ENCODE results near the gene PPFIA3. TPM values are rescaled to one million over a fixed set of nuclear protein-coding genes. Genes with fewer than 3 reads are reported as not detected.

Gene PPFIA3
- total RNA-seq, 1 experiment from 2014 or later = 19.1 TPM

DNA sequence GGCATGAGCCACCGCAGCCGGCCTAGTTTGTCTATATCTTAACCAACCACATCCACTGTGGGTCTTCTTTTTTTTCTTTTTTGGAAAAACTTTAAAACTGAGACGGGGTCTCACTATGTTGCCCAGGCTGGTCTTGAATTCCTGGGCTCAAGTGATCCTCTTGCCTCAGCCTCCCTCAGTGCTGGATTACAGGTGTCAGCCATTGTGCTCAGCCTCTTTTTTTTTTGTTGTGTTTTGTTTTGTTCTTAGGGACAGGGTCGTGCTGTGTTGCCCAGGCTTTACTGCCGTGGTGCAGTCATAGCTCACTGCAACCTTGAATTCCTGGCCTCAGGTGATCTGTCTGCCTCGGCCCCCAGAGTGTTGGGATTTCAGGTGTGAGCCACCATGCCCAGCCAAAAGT is 26.7 kb upstream of the PPFIA3 start:
- Mint-ChIP-seq H3K4me3 (no peak overlapping the region), H3K4me1 (peaks cover 3 to 4% of the 10 kb centered on the region in 2 experiments; a peak in 1 of 4 replicates), H3K36me3 (ENCODE audit: insufficient read depth in 1 of 3, low read depth in 3 of 3) (peaks cover 39 to 85% (median 84%) of the 10 kb centered on the region in 3 experiments), H3K27me3 (ENCODE audit: low read depth) (no peaks in the 10 kb centered on the region), H3K9me3 (no peaks in the 10 kb centered on the region), H3K27ac (peak overlapping the region in 1 of 3 experiments; percentile 63; a peak in 1 of 7 replicates)
- Histone ChIP-seq H3K14ac (ENCODE audit: insufficient read depth, low read length) (no peak overlapping the region), H3K4ac (ENCODE audit: low read depth, low read length) (no peak overlapping the region), H2BK12ac (ENCODE audit: insufficient read length, low read depth, low read length) (no peak overlapping the region), H4K91ac (ENCODE audit: insufficient read length, low read depth, low read length) (no peak overlapping the region), H3K79me2 (ENCODE audit: insufficient read depth, low read length) (peaks cover 9% of the 10 kb centered on the region; the same call in 1 of the 2 replicates), H3K4me1 (ENCODE audit: insufficient read depth, low read length) (no peaks in the 10 kb centered on the region), H3K9ac (ENCODE audit: extremely low read depth, insufficient read length, low read length) (no peak overlapping the region), H3K27me3 (ENCODE audit: insufficient read depth, low read length) (no peaks in the 10 kb centered on the region), H2BK15ac (ENCODE audit: low read depth, low read length) (no peak overlapping the region), H2AK5ac (ENCODE audit: insufficient read length, low read length) (no peak overlapping the region), H3T11ph (ENCODE audit: low read length) (no peak overlapping the region), H3K23me2 (ENCODE audit: insufficient read length, low read depth, low read length, poor library complexity, severe bottlenecking) (no peaks in the 10 kb centered on the region), H3K56ac (ENCODE audit: insufficient read length, low read depth, low read length) (no peak overlapping the region), H2AFZ (ENCODE audit: low read length) (no peak overlapping the region), H4K5ac (ENCODE audit: insufficient read length, low read depth, low read length) (no peak overlapping the region), H2BK20ac (ENCODE audit: low read depth, low read length, poor library complexity, severe bottlenecking) (no peak overlapping the region), H4K20me1 (ENCODE audit: control insufficient read depth, insufficient read depth, insufficient read length) (no peaks in the 10 kb centered on the region), H2BK5ac (ENCODE audit: insufficient read length, low read length) (no peak overlapping the region), H2BK120ac (ENCODE audit: low read depth, low read length, poor library complexity, severe bottlenecking) (no peak overlapping the region), H3K4me2 (ENCODE audit: insufficient read depth, insufficient read length, low read length) (no peak overlapping the region), H3K18ac (ENCODE audit: insufficient read length, low read depth, low read length) (no peak overlapping the region), H3K9me3 (ENCODE audit: control insufficient read depth, low read depth, low read length) (no peaks in the 10 kb centered on the region), H3K27ac (ENCODE audit: insufficient read length, low read depth, low read length) (no peak overlapping the region), H3K23ac (ENCODE audit: insufficient read length, low read depth, low read length) (no peak overlapping the region), H4K8ac (replicated peaks; ENCODE audit: insufficient read length, low read depth, low read length) (no peak overlapping the region), H3K79me1 (ENCODE audit: insufficient read depth, low read depth, low read length, poor library complexity, severe bottlenecking) (peaks cover 6% of the 10 kb centered on the region)
- TF ChIP-seq, protein P1, sequence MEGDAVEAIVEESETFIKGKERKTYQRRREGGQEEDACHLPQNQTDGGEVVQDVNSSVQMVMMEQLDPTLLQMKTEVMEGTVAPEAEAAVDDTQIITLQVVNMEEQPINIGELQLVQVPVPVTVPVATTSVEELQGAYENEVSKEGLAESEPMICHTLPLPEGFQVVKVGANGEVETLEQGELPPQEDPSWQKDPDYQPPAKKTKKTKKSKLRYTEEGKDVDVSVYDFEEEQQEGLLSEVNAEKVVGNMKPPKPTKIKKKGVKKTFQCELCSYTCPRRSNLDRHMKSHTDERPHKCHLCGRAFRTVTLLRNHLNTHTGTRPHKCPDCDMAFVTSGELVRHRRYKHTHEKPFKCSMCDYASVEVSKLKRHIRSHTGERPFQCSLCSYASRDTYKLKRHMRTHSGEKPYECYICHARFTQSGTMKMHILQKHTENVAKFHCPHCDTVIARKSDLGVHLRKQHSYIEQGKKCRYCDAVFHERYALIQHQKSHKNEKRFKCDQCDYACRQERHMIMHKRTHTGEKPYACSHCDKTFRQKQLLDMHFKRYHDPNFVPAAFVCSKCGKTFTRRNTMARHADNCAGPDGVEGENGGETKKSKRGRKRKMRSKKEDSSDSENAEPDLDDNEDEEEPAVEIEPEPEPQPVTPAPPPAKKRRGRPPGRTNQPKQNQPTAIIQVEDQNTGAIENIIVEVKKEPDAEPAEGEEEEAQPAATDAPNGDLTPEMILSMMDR (conservative IDR thresholded peaks at IDR 0.05) = no peak
- no peak for DNase-seq
- no CpG with 5 or more reads among the region's 6 CpGs for WGBS (ENCODE audit: extremely low coverage, insufficient read length, low lambda C conversion rate)
